ENCODE measurements around the gene HIP1. TPM values are rescaled to one million over a fixed set of nuclear protein-coding genes. Genes with fewer than 3 reads are reported as not detected.
A peak's percentile ranks its signal among the peaks of the same experiment; 100 is the strongest.
"Not testable (repeated sequence)": the region's sequence is repeated elsewhere in the genome, so short reads cannot be mapped to it uniquely, and the experiment has no call there.

HIP1 gene
- total RNA-seq, 1 experiment from 2014 or later = 17.5 TPM

- not testable (repeated sequence) for DNase-seq (ENCODE audit: low spot score)
Observed at GRCh38 chr7:75527224-75527722, 211.5 kb downstream of the HIP1 start.

- not testable (repeated sequence) for DNase-seq (ENCODE audit: low spot score)
Observed at GRCh38 chr7:75521727-75522126, 217.0 kb downstream of the HIP1 start.

GRCh38 chr7:75518842-75519241, 219.9 kb downstream of the HIP1 start:
- not testable (repeated sequence) for DNase-seq (ENCODE audit: low spot score)

GRCh38 chr7:75509033-75509432, 229.7 kb downstream of the HIP1 start:
- DNase-seq (ENCODE audit: low spot score) = not testable (repeated sequence)

- DNase-seq (ENCODE audit: low spot score) = not testable (repeated sequence)
Observed at GRCh38 chr7:75492020-75492419, 246.7 kb downstream of the HIP1 start, which contains the start of gene SPDYE5. SPDYE5 (plus strand) TSS chr7:75492320; CDS start chr7:75494048, 1,728 bp downstream.

GRCh38 chr7:75485979-75486643, 252.6 kb downstream of the HIP1 start, which contains the start of gene POM121C:
POM121C (minus strand) TSS chr7:75486299; CDS start chr7:75441496, 44,803 bp downstream.
- DNase-seq (ENCODE audit: low spot score) = peak; percentile 97

GRCh38 chr7:75485355-75485978, 253.3 kb downstream of the HIP1 start:
- not testable (repeated sequence) for DNase-seq (ENCODE audit: low spot score)

Other genes starting within 250 kb of the HIP1 start
- gene SPDYE5, start 246.6 kb downstream of the HIP1 start, total RNA-seq (2014; rRNA removed; shearing (Covaris generic)) = not detected in 2 replicates
- gene CCL26, start 33.3 kb upstream of the HIP1 start, total RNA-seq (2014; rRNA removed; shearing (Covaris generic)) = 18.3 and 20.7 TPM in 2 replicates
- gene CCL24, start 74.9 kb upstream of the HIP1 start, total RNA-seq (2014; rRNA removed; shearing (Covaris generic)) = not detected in 2 replicates
- gene RHBDD2, start 140.1 kb upstream of the HIP1 start, total RNA-seq (2014; rRNA removed; shearing (Covaris generic)) = 67.3 and 96.3 TPM in 2 replicates
- 118 and 121 TPM in 2 replicates for gene POR, start 176.2 kb upstream of the HIP1 start, total RNA-seq (2014; rRNA removed; shearing (Covaris generic))

Measured in H4 (cell line).